Common myeloid progenitor, CD34-positive (primary cell): ENCODE measurements around the gene CC2D1A.

Experiments used
- CTCF ChIA-PET: fragments of 350-600 bp; sonication (Branson Sonifier 250); formaldehyde crosslinking; loops from one replicate; lab custom pipeline; 2021; ENCODE audit warnings: antibody characterized with exemption; lab: Charles Lee
- POLR2A ChIA-PET: fragments of 350-600 bp; sonication (Branson Sonifier 250); formaldehyde crosslinking; loops from one replicate; lab custom pipeline; 2021; ENCODE audit warnings: antibody characterized with exemption; lab: Charles Lee
- DNase-seq, 3 donors: peaks; one replicate each; pipeline versions ENCODE4 v3.0.0 to v3.0.0-alpha.2; 2013
- H3K27ac ChIP-seq, 2 experiments: 1 replicate in 1 of 2; 2 replicates in 1 of 2; pipeline ENCODE4 v1.7.0; 2013; ENCODE audit warnings: inconsistent platforms in 2 of 2, low read length in 2 of 2, mild to moderate bottlenecking in 2 of 2, low read depth in 1 of 2, moderate library complexity in 1 of 2; ENCODE audit not compliant: severe bottlenecking in 2 of 2, insufficient read depth in 1 of 2, poor library complexity in 1 of 2
- H3K27me3 ChIP-seq, 5 experiments: replicated peaks in 2 of 5; 1 replicate in 3 of 5; 2 replicates in 2 of 5; pipeline versions ENCODE4 v1.6.1 to v1.7.0; 2013; ENCODE audit warnings: low read length in 4 of 5, mild to moderate bottlenecking in 2 of 5, moderate library complexity in 2 of 5, inconsistent platforms in 1 of 5; ENCODE audit not compliant: insufficient read depth in 5 of 5, control insufficient read depth in 4 of 5
- H3K36me3 ChIP-seq, 4 experiments: 1 replicate in 2 of 4; 2 replicates in 2 of 4; pipeline versions ENCODE4 v1.6.1 to v1.7.0; 2013; ENCODE audit warnings: low read length in 3 of 4, control low read depth in 1 of 4, mild to moderate bottlenecking in 1 of 4; ENCODE audit not compliant: control insufficient read depth in 4 of 4, insufficient read depth in 4 of 4
- H3K4me1 ChIP-seq, 4 experiments: 1 replicate in 3 of 4; 2 replicates in 1 of 4; pipeline versions ENCODE4 v1.6.1 to v1.7.1; 2013; ENCODE audit warnings: low read length in 3 of 4, mild to moderate bottlenecking in 3 of 4, control low read depth in 1 of 4, inconsistent platforms in 1 of 4, moderate library complexity in 1 of 4; ENCODE audit not compliant: control insufficient read depth in 4 of 4, insufficient read depth in 4 of 4; ENCODE audit errors: control extremely low read depth in 1 of 4
- H3K4me3 ChIP-seq, 7 experiments: 1 replicate in 4 of 7; 2 replicates in 3 of 7; pipeline versions ENCODE4 v1.5.1 to v1.7.0; 2013; ENCODE audit warnings: mild to moderate bottlenecking in 7 of 7, low read length in 6 of 7, moderate library complexity in 6 of 7, inconsistent platforms in 2 of 7, low read depth in 2 of 7, control low read depth in 1 of 7; ENCODE audit not compliant: insufficient read depth in 4 of 7, control insufficient read depth in 1 of 7; ENCODE audit errors: extremely low read depth in 1 of 7
- H3K9me3 ChIP-seq, 5 experiments: 1 replicate in 4 of 5; 2 replicates in 1 of 5; pipeline versions ENCODE4 v1.6.1 to v1.7.1; 2013; ENCODE audit warnings: low read length in 4 of 5, mild to moderate bottlenecking in 2 of 5, inconsistent platforms in 1 of 5, low read depth in 1 of 5, moderate library complexity in 1 of 5; ENCODE audit not compliant: control insufficient read depth in 4 of 5, insufficient read depth in 2 of 5; ENCODE audit errors: control extremely low read depth in 1 of 5
- WGBS: methylation state at CpG from one replicate; pipeline ENCODE4 v1.1.5; 2013; ENCODE audit not compliant: insufficient coverage; 5-methylcytosine and 5-hydroxymethylcytosine counted together

Gene CC2D1A

DNA sequence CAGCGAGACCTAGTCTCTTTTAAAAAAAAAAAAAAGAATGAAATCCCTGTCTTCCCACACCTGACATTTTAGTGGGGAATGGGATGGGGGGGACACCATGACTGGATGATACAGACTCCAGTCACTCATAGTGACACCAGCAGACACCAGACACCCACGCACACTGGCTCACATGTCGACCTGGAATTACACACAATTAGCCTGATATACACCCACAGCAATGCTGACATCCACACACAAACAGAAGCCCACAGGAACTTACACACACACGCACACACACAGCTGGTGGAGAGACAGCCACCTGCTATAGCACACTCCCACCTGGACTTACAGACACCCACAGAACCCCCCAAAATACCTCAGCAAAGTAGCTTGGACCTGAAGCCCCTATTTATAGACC lies 37.3 kb upstream of the CC2D1A start:
- CTCF ChIA-PET = interaction anchor here (1.1 to 2.2 kb wide), 3 partner anchors 11 to 266 kb away, joined by 3 to 7 read pairs (median 7); partner anchors contain the start of gene MISP3

DNA sequence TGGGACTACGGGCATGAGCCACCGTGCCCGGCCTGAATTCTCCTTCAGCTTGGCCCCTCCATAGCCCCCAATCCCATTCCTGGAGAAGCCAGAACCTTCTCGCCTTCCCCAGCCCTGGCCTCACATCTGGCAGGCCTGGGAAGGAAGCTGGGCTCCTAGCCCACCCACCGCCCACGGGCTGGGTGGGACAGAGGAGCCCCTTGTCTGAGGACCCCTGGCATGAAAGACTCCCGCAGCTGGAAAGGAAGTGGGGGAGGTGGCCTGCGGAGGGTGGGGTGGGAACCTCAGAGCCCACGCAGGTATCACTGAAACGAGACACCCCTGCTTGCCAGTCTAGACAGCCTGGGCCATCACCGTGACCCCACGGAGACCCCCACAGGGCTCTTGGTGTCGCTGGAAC lies 36.7 kb upstream of the CC2D1A start:
- Histone ChIP-seq H3K9me3 (no peaks in the 10 kb centered on the region), H3K4me1 (peaks cover 3 to 36% (median 32%) of the 10 kb centered on the region in 4 experiments), H3K27ac (no peak overlapping the region), H3K4me3 (no peak overlapping the region), H3K36me3 (peaks cover 0 to 6% (median 0%) of the 10 kb centered on the region in 4 experiments), H3K27me3 (no peaks in the 10 kb centered on the region)
- whole genome bisulfite sequencing = 86% methylated on average over 12 of the region's 13 CpGs
- no peak for DNase-seq
- ChIA-PET CTCF (interaction anchor here (1.7 to 2.2 kb wide), 2 partner anchors 10 to 203 kb away, joined by 7 read pairs; partner anchors contain the start of gene MISP3), POLR2A (interaction anchor here (0.6 to 1.1 kb wide), 3 partner anchors 27 to 112 kb away, joined by 3 read pairs; no protein-coding TSS in a partner anchor)

More for the DNA sequence above, 37.3 kb upstream of the CC2D1A start:
- POLR2A ChIA-PET = interaction anchor here (0.6 to 11.2 kb wide), 2 partner anchors 30 to 113 kb away, joined by 3 to 555 read pairs; no protein-coding TSS in a partner anchor
- no peaks in the 10 kb centered on the region for H3K27me3 ChIP-seq
- peaks cover 0 to 6% (median 0%) of the 10 kb centered on the region in 4 experiments for H3K36me3 ChIP-seq
- no peak overlapping the region for H3K27ac ChIP-seq
- H3K4me3 ChIP-seq = no peak overlapping the region
- peaks cover 3 to 40% (median 34%) of the 10 kb centered on the region in 4 experiments for H3K4me1 ChIP-seq
- DNase-seq = no peak
- no peaks in the 10 kb centered on the region for H3K9me3 ChIP-seq
- 100% methylated on average over 1 of the region's 4 CpGs for WGBS

DNA sequence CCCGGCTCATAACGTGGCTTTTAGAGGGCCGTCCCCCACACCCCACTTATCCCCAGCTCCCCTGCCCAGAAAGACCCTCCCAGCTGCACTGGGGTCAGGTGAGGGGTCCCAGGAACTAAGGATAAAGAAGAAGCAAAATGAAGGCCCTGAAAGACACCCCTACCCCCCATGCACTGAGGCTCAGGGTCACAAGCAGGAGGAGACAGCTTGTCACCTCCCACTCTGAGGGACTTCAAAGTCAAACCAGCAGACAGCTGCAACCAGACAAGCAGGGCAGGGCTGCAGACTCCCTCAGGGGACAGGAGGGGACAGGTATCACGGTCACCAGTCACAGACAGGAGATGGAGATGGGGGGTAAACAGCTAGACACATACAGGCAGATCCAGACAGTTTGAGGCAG lies 35.1 kb upstream of the CC2D1A start:
- no peaks in the 10 kb centered on the region for H3K9me3 ChIP-seq
- CTCF ChIA-PET = interaction anchor here (0.7 to 1.5 kb wide), 6 partner anchors 9 to 266 kb away, joined by 3 to 4 read pairs (median 3); partner anchors contain the start of gene ASF1B
- peaks cover 0 to 6% (median 0%) of the 10 kb centered on the region in 4 experiments for H3K36me3 ChIP-seq
- no peak overlapping the region for H3K27ac ChIP-seq
- 82% methylated on average over 1 of the region's 4 CpGs for WGBS
- DNase-seq = no peak
- no peaks in the 10 kb centered on the region for H3K27me3 ChIP-seq
- POLR2A ChIA-PET = interaction anchor here (1.1 kb wide), 1 partner anchor 34 kb away, joined by 4 read pairs; no protein-coding TSS in a partner anchor
- H3K4me1 ChIP-seq = peaks cover 3 to 30% (median 25%) of the 10 kb centered on the region in 4 experiments
- H3K4me3 ChIP-seq = no peak overlapping the region

DNA sequence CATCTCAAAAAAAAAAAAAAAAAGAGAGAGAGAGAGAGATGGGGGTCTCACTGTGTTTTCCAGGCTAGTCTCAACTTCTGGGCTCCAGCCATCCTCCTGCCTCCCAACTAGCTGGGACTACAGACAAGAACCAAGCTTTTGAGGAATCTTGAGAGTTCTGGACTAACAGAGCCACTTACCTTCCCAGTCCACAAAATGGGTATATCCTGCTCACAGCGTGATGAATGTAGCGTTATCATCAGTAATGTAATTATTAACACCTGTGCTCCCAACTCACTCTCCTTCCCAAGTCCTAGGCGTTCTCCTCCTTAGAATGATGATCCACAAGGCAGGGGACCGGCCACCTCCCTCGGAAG lies 33.7 kb upstream of the CC2D1A start:
- peak overlapping the region; percentile 10 to 76 (median 48) for H3K4me3 ChIP-seq
- H3K27me3 ChIP-seq = no peaks in the 10 kb centered on the region
- peaks cover 0 to 28% (median 17%) of the 10 kb centered on the region in 4 experiments for H3K4me1 ChIP-seq
- H3K36me3 ChIP-seq = peaks cover 0 to 6% (median 0%) of the 10 kb centered on the region in 4 experiments
- no peaks in the 10 kb centered on the region for H3K9me3 ChIP-seq
- POLR2A ChIA-PET = interaction anchor here (0.5 to 2.1 kb wide), 9 partner anchors 8 to 487 kb away, joined by 3 to 19 read pairs (median 4); partner anchors contain the start of gene IL27RA
- 40% methylated on average over 3 of the region's 5 CpGs for WGBS
- H3K27ac ChIP-seq = peak overlapping the region in 1 of 2 experiments; percentile 49
- DNase-seq = no peak
- CTCF ChIA-PET = interaction anchor here (0.6 to 2.7 kb wide), 9 partner anchors 9 to 243 kb away, joined by 3 to 16 read pairs (median 3); no protein-coding TSS in a partner anchor

DNA sequence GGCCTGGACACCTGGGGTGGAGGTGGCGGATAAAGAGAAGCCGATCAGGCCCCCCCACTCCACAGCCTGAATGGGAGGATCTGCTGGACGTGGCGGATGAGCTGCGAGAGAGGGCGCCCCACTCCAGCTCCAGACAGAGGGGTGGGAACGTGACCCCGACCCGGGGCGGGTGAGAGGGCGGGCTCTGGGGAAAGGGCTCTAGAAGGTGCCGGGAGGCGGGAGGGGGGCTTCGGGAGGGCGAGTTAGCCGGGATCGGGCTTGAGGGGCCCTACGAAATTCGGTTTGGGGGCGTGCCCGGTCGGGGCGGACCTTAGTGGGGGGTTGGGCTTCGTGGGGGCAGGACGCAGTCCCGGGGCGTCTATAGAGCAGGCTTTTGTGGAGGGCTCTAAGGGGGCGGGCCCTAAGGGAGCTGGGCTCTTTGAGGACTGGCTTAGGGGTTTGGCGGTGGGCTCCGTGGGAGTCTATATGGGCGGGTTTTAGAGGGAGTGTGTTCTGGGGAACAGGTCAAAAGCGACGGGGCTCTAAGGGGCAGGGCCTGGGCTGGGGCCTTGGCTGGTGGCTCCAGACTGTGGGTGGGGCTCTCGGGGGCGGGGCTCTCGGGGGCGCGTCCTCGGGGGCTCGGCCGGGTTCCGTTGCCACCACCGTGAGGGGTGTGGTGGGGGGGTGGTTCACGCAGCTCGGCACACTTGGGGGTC lies 33.2 kb upstream of the CC2D1A start:
- H3K4me3 ChIP-seq = peak overlapping the region; percentile 18 to 76 (median 48)
- peaks cover 0 to 23% (median 15%) of the 10 kb centered on the region in 4 experiments for H3K4me1 ChIP-seq
- peak overlapping the region in 1 of 2 experiments; percentile 49 for H3K27ac ChIP-seq
- no peaks in the 10 kb centered on the region for H3K9me3 ChIP-seq
- H3K36me3 ChIP-seq = peaks cover 0 to 6% (median 2%) of the 10 kb centered on the region in 4 experiments
- H3K27me3 ChIP-seq = no peaks in the 10 kb centered on the region
- POLR2A ChIA-PET = interaction anchor here (0.5 to 2.1 kb wide), 8 partner anchors 8 to 487 kb away, joined by 3 to 19 read pairs (median 4); no protein-coding TSS in a partner anchor
- WGBS = 3% methylated on average over 18 of the region's 45 CpGs
- CTCF ChIA-PET = interaction anchor here (0.6 to 2.7 kb wide), 8 partner anchors 9 to 242 kb away, joined by 3 to 16 read pairs (median 4); no protein-coding TSS in a partner anchor
- DNase-seq = peak; percentile 85 to 94 (median 92)

DNA sequence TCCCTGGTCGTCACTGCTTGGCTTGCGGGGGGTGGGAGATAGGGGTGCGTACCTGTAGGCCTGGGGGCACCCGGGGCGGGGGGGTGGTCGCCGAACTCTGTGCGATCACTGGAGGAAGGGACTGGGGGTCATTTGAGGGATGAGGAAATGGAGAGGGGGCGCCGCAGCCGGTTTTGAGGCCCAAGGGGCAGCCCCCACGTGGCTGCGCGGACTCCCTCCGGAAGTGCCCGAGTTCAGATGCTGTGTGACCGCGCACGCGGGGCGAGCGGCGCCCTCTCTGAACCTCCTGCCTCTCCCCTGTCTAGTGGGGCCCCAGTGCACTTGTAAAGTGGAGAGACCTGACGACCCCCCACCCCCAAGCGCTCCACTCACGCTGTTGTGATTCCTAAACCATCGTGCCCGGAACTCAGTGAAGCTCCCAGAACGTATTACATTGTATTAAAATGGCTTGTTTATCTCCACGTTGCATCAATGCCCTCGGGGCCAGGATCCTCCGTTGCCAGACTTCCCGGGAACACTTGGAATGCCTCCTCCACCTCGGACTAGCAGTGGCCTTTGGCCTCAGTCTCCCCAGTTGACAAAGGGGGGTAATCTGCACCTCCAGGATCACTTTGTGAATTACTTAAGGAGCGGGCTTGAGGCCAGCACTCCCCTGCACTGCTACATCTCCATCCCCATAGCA lies 32.0 kb upstream of the CC2D1A start:
- Histone ChIP-seq H3K9me3 (no peaks in the 10 kb centered on the region), H3K27ac (no peak overlapping the region), H3K36me3 (peaks cover 0 to 6% (median 2%) of the 10 kb centered on the region in 4 experiments), H3K4me3 (no peak overlapping the region), H3K4me1 (peaks cover 0 to 22% (median 14%) of the 10 kb centered on the region in 4 experiments), H3K27me3 (no peaks in the 10 kb centered on the region)
- WGBS = 77% methylated on average over 23 of the region's 35 CpGs
- DNase-seq = no peak
- POLR2A ChIA-PET = interaction anchor here (2.1 kb wide), 1 partner anchor 38 kb away, joined by 19 read pairs; no protein-coding TSS in a partner anchor
- CTCF ChIA-PET = interaction anchor here (2.7 kb wide), 1 partner anchor 8 kb away, joined by 6 read pairs; no protein-coding TSS in a partner anchor
